Astrocyte of the spinal cord (primary cell): ENCODE results near the gene RGS9.

Experiments used
- DNase-seq: peaks from one replicate; pipeline ENCODE4 v3.0.0; 2011; ENCODE audit warnings: low read depth, low spot score
- H3K4me3 ChIP-seq: 2 replicates; pipeline ENCODE4 v1.5.1; 2011; ENCODE audit warnings: low read depth, mild to moderate bottlenecking, low read length, moderate library complexity
- CTCF ChIP-seq: IDR thresholded peaks from 2 replicates; pipeline ENCODE4 v1.5.1; 2012; ENCODE audit warnings: low read depth, mild to moderate bottlenecking, low read length, inconsistent platforms
- in situ Hi-C: cut with HindIII; loops from 2 replicates; pipeline ENCODE4 v1.10.0; 2017; ENCODE audit warnings: low sequenced_read_pairs

RGS9 gene

DNA sequence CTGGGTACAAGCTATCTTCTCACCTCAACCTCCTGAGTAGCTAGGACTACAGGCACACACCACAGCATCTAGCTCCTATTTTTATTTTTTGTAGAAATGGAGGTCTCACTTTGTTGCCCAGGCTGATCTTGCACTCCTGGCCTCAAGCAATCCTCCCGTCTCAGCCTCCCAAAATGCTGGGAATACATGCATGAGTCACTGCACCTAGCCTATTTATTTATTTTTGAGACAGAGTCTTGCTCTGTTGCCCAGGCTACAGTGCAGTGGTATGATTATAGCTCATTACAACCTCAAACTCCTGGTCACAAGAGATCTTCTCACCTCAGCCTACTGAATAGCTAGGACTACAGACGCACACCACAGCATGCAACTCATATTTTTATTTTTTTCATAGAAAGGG lies 40.1 kb upstream of the RGS9 start:
- no peak for DNase-seq
- H3K4me3 ChIP-seq = no peak overlapping the region
- in situ Hi-C loops = no loop called here
- TF ChIP-seq CTCF = no peak

DNA sequence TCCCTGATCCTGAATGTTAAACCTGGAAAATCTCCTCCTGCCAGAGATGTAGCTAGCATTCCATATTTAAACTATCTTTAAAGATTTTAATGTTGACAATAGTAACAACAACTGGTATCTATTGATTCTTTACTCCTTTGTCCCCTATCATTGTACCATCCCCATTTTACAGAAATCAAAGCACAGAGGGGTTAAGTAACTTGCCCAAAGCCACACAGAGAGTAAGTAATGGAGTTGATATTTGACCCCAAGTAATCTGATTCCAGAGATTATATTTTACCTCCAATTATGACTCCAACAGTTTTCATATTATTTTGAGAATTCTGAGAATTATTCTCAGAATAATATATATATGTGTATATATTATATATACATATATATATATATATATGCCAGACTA lies 37.7 kb upstream of the RGS9 start:
- no peak overlapping the region for H3K4me3 ChIP-seq
- TF ChIP-seq CTCF = no peak
- in situ Hi-C loops = no loop called here
- no peak for DNase-seq

- TF ChIP-seq CTCF = no peak
- in situ Hi-C loops = no loop called here
- DNase-seq = peak; percentile 91
- peak overlapping the region; percentile 35 for H3K4me3 ChIP-seq
Measured at GRCh38 chr17:65099941-65100315, 37.2 kb upstream of the RGS9 start.

- peak; percentile 74 for DNase-seq
- in situ Hi-C loops = no loop called here
- peak; percentile 75 for TF ChIP-seq CTCF
- H3K4me3 ChIP-seq = peak overlapping the region; percentile 35
Measured at GRCh38 chr17:65100316-65101140, 36.6 kb upstream of the RGS9 start.

DNA sequence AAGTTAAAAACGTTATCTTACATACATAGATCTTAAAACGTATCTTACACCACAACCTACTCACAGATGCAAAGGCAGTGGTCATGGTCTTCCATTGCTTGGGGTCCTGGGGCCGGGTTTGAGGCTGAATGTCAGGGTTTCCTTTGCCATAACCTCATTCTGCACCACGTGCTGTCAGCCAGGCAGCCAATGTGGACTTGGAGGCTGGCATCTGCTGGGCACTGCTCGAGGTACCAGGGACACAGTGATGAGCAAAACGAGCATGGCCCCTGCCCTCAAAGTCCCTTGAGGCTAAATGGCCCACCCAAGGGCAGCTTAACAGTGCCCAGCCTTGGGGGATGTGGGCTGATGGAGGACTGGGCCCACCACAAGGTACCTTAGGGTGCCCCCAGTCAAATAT lies 35.8 kb upstream of the RGS9 start:
- TF ChIP-seq CTCF = no peak
- in situ Hi-C loops = no loop called here
- DNase-seq = no peak
- no peak overlapping the region for H3K4me3 ChIP-seq

DNA sequence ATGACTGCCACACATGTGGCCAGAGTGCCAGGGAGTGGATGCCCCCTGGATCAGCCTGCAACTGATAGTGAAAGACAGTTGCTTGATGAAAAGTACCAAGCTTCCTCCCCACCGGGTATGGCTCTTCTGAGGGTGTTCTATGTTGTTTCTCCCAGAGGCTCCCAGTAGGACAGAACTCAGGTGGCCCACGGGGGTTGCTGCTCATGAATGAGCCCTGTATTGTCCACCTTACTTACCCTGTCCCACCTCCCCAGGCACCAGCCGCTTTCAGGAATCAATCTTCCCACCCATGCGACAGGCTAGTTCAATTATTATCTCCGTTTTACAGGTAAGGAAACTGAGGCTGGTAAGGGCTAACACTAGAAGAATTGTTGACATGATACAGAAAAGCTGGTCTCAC lies 34.9 kb upstream of the RGS9 start:
- in situ Hi-C loops = no loop called here
- no peak for TF ChIP-seq CTCF
- no peak overlapping the region for H3K4me3 ChIP-seq
- no peak for DNase-seq
